Kasumi-1 (cell line): Measurements from ENCODE around the gene HSF4.
A peak's percentile ranks its signal among the peaks of the same experiment; 100 is the strongest.

Experiments
- DNase-seq, 2 experiments: peaks; one replicate each; lab custom pipeline; 2025; lab: John Stamatoyannopoulos, UW

HSF4 gene

GRCh38 chr16:67201411-67202345 is 37.1 kb downstream of the HSF4 start:
- no peak for DNase-seq

GRCh38 chr16:67202426-67202825 is 37.9 kb downstream of the HSF4 start:
- no peak for DNase-seq

GRCh38 chr16:67202956-67203493 is 38.5 kb downstream of the HSF4 start:
- no peak for DNase-seq

GRCh38 chr16:67204076-67204475 is 39.5 kb downstream of the HSF4 start:
- DNase-seq = no peak

- no peak for DNase-seq
Observed at GRCh38 chr16:67206129-67206837, 41.7 kb downstream of the HSF4 start.

GRCh38 chr16:67206838-67207248 is 42.3 kb downstream of the HSF4 start:
- DNase-seq = no peak

- no peak for DNase-seq
Observed at GRCh38 chr16:67207249-67208091, 42.9 kb downstream of the HSF4 start.

GRCh38 chr16:67208154-67208896 is 43.8 kb downstream of the HSF4 start:
- DNase-seq = no peak

- no peak for DNase-seq
Observed at GRCh38 chr16:67209565-67209964, 45.0 kb downstream of the HSF4 start.

- DNase-seq = no peak
Observed at GRCh38 chr16:67210069-67210937, 45.8 kb downstream of the HSF4 start.

- DNase-seq = no peak
Observed at GRCh38 chr16:67211674-67212073, 47.1 kb downstream of the HSF4 start.

- no peak for DNase-seq
Observed at GRCh38 chr16:67212766-67213165, 48.2 kb downstream of the HSF4 start.

GRCh38 chr16:67213197-67214019 is 48.9 kb downstream of the HSF4 start:
- no peak for DNase-seq

GRCh38 chr16:67215706-67216105 is 51.2 kb downstream of the HSF4 start:
- no peak for DNase-seq

- peak; percentile 86 to 89 for DNase-seq
Observed at GRCh38 chr16:67216612-67217490, 52.3 kb downstream of the HSF4 start.
